IgD-negative memory B cell (primary cell): ENCODE results near the gene PML. TPM values are rescaled to one million over a fixed set of nuclear protein-coding genes. Genes with fewer than 3 reads are reported as not detected.

Experiments
- H3K27ac Mint-ChIP-seq, 3 donors: one replicate each; pipeline ENCODE4 v1.8.0; 2020 to 2022; ENCODE audit warnings: mild to moderate bottlenecking in 3 of 3, mixed read lengths in 3 of 3, moderate library complexity in 1 of 3
- H3K27me3 Mint-ChIP-seq: one replicate; pipeline ENCODE4 v1.8.0; 2021; ENCODE audit warnings: mixed read lengths
- H3K36me3 Mint-ChIP-seq: one replicate; pipeline ENCODE4 v1.8.0; 2020; ENCODE audit warnings: mild to moderate bottlenecking, mixed read lengths
- H3K4me1 Mint-ChIP-seq, 3 donors: one replicate each; pipeline ENCODE4 v1.8.0; 2020 to 2022; ENCODE audit warnings: mixed read lengths in 3 of 3, mild to moderate bottlenecking in 1 of 3
- H3K4me3 Mint-ChIP-seq, 4 donors: one replicate each; pipeline ENCODE4 v1.8.0; 2020 to 2022; ENCODE audit warnings: mild to moderate bottlenecking in 4 of 4, mixed read lengths in 4 of 4, moderate library complexity in 3 of 4
- H3K9me3 Mint-ChIP-seq, 3 donors: one replicate each; pipeline ENCODE4 v1.8.0; 2020 to 2021; ENCODE audit warnings: mixed read lengths in 3 of 3, mild to moderate bottlenecking in 1 of 3
- polyA plus RNA-seq: library from polyadenylated mRNA; unstranded; fragments of 300-500 nt; fragmentation: Illumina TruSeq; gene quantifications from one replicate; pipeline ENCODE4 v1.2.3, GENCODE V29; 2021

The PML gene, protein sequence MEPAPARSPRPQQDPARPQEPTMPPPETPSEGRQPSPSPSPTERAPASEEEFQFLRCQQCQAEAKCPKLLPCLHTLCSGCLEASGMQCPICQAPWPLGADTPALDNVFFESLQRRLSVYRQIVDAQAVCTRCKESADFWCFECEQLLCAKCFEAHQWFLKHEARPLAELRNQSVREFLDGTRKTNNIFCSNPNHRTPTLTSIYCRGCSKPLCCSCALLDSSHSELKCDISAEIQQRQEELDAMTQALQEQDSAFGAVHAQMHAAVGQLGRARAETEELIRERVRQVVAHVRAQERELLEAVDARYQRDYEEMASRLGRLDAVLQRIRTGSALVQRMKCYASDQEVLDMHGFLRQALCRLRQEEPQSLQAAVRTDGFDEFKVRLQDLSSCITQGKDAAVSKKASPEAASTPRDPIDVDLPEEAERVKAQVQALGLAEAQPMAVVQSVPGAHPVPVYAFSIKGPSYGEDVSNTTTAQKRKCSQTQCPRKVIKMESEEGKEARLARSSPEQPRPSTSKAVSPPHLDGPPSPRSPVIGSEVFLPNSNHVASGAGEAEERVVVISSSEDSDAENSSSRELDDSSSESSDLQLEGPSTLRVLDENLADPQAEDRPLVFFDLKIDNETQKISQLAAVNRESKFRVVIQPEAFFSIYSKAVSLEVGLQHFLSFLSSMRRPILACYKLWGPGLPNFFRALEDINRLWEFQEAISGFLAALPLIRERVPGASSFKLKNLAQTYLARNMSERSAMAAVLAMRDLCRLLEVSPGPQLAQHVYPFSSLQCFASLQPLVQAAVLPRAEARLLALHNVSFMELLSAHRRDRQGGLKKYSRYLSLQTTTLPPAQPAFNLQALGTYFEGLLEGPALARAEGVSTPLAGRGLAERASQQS
- polyA plus RNA-seq: 43.4 TPM

DNA sequence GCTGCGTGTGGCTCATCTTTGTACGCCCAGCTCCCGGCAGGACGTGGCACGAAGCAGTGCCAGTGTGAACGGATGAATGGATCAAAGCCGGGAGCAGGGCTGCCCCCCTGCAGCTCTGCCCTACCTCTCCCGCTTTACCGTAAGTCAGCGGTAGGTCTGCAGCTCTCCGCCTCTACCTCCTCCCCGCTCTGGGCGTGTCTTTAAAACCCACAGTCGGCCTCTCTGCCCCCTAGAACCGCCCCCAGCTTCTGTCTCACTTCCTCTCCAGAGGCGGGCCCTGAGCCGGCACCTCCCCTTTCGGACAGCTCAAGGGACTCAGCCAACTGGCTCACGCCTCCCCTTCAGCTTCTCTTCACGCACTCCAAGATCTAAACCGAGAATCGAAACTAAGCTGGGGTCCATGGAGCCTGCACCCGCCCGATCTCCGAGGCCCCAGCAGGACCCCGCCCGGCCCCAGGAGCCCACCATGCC, at the start of gene PML:
Gene PML, plus strand, starts transcription at position 304 of the 471 bp plus-strand sequence. Its CDS starts 97 bp downstream, at position 401.
- H3K4me3 Mint-ChIP-seq: peak within 1 kb of the TSS; percentile 94 to 99 (median 96)
- H3K4me1 Mint-ChIP-seq: peaks cover 37 to 47% (median 39%) of the 10 kb centered on the region in 3 donors
- H3K9me3 Mint-ChIP-seq: no peaks in the 10 kb centered on the region
- H3K36me3 Mint-ChIP-seq: peaks cover 2% of the 10 kb centered on the region
- H3K27me3 Mint-ChIP-seq: no peaks in the 10 kb centered on the region
- H3K27ac Mint-ChIP-seq: peak within 1 kb of the TSS; percentile 92 to 93 (median 93)

DNA sequence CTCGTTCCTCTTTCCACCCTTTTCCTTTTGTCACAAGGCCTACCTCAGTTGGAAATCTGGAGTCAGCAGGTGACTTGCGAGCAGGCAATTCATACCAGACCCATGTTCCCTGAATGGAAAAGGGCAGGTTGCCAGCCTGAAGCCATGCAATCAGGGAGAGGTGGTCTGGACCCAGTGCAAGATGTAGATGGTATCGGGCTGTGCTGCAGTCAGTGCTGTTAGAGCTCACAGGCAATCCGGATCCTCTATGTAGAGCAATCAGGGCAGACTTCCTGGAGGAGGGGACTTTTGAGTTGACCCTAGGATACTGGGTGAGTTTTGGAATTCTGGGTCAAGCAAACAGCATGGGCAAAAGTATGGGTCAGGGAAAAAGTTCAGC, 49.4 kb upstream of the PML start:
- no peak overlapping the region for H3K4me3 Mint-ChIP-seq
- H3K36me3 Mint-ChIP-seq: no peaks in the 10 kb centered on the region
- H3K27ac Mint-ChIP-seq: no peak overlapping the region
- peaks cover 1% of the 10 kb centered on the region for H3K27me3 Mint-ChIP-seq
- H3K4me1 Mint-ChIP-seq: peaks cover 0 to 5% (median 4%) of the 10 kb centered on the region in 3 donors
- no peaks in the 10 kb centered on the region for H3K9me3 Mint-ChIP-seq

DNA sequence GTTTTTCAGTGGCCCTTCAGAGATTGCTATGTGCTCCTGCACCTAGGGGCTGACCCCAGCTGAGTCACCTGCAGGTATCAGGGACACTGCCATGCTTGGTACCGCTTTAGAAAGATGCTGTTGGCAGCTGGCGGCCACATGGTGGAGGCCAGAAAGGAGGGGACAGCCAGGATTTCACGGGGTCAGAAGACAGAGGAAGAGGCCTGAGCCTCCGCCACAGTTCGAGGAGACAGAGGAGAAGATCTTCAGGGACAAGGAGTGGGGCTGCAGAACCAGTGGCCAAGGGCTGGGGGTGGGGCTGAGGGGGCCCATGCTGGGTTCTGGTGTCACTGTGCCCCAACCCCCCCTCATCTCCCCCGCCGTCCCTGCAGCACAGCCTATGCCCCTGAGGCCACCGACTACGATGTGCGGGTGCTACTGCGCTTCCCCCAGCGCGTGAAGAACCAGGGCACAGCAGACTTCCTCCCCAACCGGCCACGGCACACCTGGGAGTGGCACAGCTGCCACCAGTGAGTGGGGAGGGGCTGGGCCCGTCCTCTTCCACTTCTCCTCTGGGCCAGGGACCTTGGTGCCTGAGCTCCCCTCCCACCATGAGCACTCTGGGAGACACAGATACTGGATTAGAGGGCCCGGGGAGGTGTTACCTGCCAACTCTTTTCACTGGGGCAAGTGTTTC, 48.3 kb upstream of the PML start:
- Mint-ChIP-seq H3K36me3 (no peaks in the 10 kb centered on the region), H3K27ac (peak overlapping the region in 1 of 3 donors; percentile 23), H3K4me3 (peak overlapping the region in 1 of 4 donors; percentile 12), H3K27me3 (peaks cover 1% of the 10 kb centered on the region), H3K4me1 (peaks cover 2 to 10% (median 7%) of the 10 kb centered on the region in 3 donors), H3K9me3 (no peaks in the 10 kb centered on the region)

DNA sequence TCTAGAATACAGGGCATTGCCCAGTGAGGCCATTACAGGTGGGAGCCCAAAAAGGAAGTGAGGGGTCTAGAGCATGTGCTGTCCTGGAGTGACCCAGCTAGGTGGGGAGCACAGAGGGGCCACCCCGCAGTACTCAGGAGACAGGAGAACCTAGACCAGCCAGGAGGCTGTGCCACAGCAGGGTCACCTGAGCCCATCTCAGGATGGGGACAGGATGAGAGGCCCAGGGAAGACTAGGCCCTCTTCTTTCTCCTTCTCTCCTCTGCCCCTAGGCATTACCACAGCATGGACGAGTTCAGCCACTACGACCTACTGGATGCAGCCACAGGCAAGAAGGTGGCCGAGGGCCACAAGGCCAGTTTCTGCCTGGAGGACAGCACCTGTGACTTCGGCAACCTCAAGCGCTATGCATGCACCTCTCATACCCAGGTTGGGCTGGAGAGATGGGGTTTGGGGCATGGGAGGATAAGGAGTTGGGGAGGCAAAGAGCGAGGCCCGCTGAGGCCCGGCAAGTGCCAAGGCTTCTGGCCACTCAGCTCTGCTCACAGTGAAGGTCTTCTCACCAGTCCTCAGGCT, 47.6 kb upstream of the PML start:
- Mint-ChIP-seq H3K4me3 (no peak overlapping the region), H3K27ac (no peak overlapping the region), H3K36me3 (no peaks in the 10 kb centered on the region), H3K9me3 (no peaks in the 10 kb centered on the region), H3K27me3 (peaks cover 1% of the 10 kb centered on the region), H3K4me1 (peaks cover 5 to 9% (median 7%) of the 10 kb centered on the region in 3 donors)

DNA sequence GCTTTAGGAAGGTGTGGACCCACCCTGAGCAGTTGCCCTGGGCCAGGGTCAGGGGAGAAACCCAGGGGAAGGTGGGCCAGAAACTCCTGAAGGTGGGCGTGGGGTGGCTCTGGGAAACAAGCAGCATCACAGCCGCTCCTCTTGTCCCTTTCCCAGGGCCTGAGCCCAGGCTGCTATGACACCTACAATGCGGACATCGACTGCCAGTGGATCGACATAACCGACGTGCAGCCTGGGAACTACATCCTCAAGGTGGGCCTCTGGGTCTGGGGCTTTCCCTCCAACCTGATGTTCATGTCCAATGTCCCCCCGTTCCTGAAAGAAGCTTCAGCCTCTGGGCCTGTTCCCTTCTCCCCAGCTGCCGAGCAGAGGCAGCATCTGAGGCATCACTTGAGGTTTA, 46.9 kb upstream of the PML start:
- peaks cover 1% of the 10 kb centered on the region for H3K27me3 Mint-ChIP-seq
- no peak overlapping the region for H3K4me3 Mint-ChIP-seq
- H3K9me3 Mint-ChIP-seq: no peaks in the 10 kb centered on the region
- peaks cover 5 to 8% (median 5%) of the 10 kb centered on the region in 3 donors for H3K4me1 Mint-ChIP-seq
- no peaks in the 10 kb centered on the region for H3K36me3 Mint-ChIP-seq
- H3K27ac Mint-ChIP-seq: peak overlapping the region in 1 of 3 donors; percentile 48

DNA sequence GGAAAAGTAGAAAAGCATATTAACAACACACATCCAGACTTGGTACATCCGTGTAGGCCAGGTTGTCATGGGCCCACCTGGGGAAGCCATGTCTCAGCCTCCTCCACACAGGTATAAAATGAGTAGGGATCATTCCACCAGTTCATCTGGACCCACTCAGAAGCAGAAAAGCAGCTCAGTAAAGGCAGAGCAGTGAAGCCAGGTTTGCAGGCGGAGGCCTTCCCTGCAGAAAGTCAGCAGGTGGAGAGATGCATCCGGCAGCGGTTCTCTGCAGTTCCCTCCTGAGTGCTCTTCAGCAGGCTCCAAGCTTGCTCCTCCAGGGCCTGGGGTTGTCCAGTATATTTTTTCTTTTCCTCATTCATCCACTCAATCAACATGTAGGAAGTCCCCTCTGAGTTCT, 46.1 kb upstream of the PML start:
- H3K4me1 Mint-ChIP-seq: peaks cover 4 to 8% (median 5%) of the 10 kb centered on the region in 3 donors
- peaks cover 1% of the 10 kb centered on the region for H3K27me3 Mint-ChIP-seq
- H3K4me3 Mint-ChIP-seq: no peak overlapping the region
- peak overlapping the region in 1 of 3 donors; percentile 83 for H3K27ac Mint-ChIP-seq
- no peaks in the 10 kb centered on the region for H3K36me3 Mint-ChIP-seq
- H3K9me3 Mint-ChIP-seq: no peaks in the 10 kb centered on the region

DNA sequence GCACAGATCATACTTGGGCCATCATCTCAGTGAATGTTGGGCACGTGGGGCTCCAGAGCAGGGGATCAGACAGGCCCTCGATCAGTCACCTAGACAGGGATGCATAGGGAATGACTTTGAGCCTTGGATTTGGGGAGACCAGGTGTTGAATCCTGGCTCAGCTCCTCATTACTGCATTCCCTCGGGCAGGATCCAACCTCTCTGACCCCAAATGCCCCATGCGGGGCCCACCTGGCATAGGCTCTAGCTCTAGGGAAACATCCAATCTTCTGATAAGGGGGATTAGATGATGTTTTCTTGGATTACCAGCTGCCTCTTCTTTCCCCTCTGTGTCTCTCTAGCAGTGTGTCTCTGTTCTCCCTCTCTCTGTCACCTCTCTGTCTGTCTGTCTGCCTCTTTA, 45.5 kb upstream of the PML start:
- Mint-ChIP-seq H3K27ac (peak overlapping the region in 1 of 3 donors; percentile 83), H3K4me3 (no peak overlapping the region), H3K9me3 (no peaks in the 10 kb centered on the region), H3K4me1 (peaks cover 4 to 8% (median 5%) of the 10 kb centered on the region in 3 donors), H3K27me3 (peaks cover 1% of the 10 kb centered on the region), H3K36me3 (no peaks in the 10 kb centered on the region)

DNA sequence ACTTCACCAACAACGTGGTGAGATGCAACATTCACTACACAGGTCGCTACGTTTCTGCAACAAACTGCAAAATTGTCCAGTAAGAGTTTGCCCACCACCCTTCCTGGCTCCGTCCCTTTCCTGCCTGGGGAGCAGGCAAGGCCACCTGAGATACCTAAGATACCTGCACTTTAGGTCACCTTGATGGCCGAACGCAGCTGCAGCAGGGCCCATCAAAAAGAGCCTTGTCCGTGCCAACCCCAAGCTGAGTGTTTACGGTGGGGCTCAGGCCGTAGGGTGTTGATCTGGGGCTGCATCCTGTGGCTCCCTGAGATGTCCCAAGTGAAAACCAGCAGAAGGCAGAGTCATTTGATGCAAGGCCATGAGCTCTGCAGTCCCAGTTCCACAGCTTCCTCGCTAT, 45.0 kb upstream of the PML start:
- no peaks in the 10 kb centered on the region for H3K9me3 Mint-ChIP-seq
- H3K4me3 Mint-ChIP-seq: no peak overlapping the region
- peaks cover 4 to 8% (median 5%) of the 10 kb centered on the region in 3 donors for H3K4me1 Mint-ChIP-seq
- no peaks in the 10 kb centered on the region for H3K36me3 Mint-ChIP-seq
- peaks cover 1% of the 10 kb centered on the region for H3K27me3 Mint-ChIP-seq
- peak overlapping the region in 1 of 3 donors; percentile 83 for H3K27ac Mint-ChIP-seq

DNA sequence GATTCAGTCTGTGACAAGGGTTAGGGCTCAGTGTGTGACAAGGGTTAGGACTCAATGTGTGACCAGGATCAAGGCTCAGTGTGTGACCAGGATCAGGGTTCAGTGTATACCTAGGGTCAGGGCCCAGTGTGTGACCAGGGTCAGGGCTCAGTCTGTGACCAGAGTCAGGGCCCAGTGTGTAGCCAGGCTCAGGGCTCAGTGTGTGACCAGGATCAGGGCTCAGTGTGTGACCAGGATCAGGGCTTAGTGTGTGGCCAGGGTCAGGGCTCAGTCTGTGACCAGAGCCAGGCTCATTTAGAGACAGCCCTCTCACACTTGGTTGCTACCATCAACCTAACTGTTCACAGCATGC, 44.1 kb upstream of the PML start:
- Mint-ChIP-seq H3K36me3 (no peaks in the 10 kb centered on the region), H3K9me3 (no peaks in the 10 kb centered on the region), H3K27ac (no peak overlapping the region), H3K4me3 (no peak overlapping the region), H3K4me1 (peaks cover 4 to 8% (median 5%) of the 10 kb centered on the region in 3 donors), H3K27me3 (peaks cover 1% of the 10 kb centered on the region)

DNA sequence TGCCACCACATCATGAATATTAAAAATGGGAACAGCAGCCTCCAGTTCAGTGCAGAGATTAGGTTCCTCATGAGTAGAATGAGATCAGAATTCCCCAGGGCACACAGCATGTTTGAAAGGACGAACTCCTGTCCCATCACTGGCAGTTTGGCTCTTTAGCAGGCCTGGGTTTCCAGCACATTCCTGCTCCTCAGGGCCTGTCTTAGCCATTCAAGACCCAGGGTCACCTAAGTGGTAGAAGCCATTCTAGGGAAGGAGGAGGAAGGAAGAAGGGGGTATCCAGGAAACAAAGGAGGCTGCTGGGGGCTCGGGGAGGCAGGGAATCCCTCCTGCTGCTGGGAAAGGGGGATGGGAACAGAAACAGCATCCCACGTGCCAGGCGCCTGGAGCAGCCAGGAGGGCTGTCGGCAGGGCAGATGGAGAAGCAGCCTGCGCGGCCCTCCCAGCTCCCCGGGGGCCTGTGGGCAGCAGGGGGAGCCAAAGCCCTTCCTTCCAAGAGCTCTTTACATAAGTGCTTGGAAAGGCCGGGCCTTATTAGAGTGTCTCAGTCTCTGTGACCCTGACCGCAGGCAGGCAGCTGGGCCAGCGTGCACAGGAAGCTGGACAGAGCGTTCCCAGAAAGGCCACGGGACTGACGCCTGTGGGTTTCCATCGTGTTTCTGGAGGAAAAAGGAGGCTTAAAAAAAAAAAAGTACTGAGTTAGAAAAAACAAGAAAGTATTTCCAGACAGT, 43.5 kb upstream of the PML start:
- Mint-ChIP-seq H3K9me3 (no peaks in the 10 kb centered on the region), H3K4me3 (no peak overlapping the region), H3K27me3 (peaks cover 1% of the 10 kb centered on the region), H3K4me1 (peaks cover 3 to 7% (median 5%) of the 10 kb centered on the region in 3 donors), H3K36me3 (no peaks in the 10 kb centered on the region), H3K27ac (no peak overlapping the region)

DNA sequence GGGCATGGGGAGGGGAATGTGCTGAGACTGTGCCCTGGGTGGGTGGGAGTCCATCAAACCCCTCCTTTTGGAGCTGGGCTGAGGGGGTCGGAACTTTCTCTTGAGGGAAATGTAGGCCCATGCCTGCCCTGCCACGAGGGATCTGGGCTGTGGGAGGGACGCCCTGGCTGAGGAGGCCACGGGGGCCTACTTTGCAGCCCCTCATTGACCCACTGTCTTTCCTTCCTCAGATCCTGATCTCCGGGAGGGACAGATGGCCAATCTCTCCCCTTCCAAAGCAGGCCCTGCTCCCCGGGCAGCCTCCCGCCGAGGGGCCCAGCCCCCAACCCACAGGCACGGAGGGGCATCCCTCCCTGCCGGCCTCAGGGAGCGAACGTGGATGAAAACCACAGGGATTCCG, 42.9 kb upstream of the PML start:
- H3K27me3 Mint-ChIP-seq: peaks cover 1% of the 10 kb centered on the region
- no peak overlapping the region for H3K4me3 Mint-ChIP-seq
- H3K4me1 Mint-ChIP-seq: peaks cover 3 to 6% (median 5%) of the 10 kb centered on the region in 3 donors
- no peak overlapping the region for H3K27ac Mint-ChIP-seq
- no peaks in the 10 kb centered on the region for H3K9me3 Mint-ChIP-seq
- no peaks in the 10 kb centered on the region for H3K36me3 Mint-ChIP-seq

DNA sequence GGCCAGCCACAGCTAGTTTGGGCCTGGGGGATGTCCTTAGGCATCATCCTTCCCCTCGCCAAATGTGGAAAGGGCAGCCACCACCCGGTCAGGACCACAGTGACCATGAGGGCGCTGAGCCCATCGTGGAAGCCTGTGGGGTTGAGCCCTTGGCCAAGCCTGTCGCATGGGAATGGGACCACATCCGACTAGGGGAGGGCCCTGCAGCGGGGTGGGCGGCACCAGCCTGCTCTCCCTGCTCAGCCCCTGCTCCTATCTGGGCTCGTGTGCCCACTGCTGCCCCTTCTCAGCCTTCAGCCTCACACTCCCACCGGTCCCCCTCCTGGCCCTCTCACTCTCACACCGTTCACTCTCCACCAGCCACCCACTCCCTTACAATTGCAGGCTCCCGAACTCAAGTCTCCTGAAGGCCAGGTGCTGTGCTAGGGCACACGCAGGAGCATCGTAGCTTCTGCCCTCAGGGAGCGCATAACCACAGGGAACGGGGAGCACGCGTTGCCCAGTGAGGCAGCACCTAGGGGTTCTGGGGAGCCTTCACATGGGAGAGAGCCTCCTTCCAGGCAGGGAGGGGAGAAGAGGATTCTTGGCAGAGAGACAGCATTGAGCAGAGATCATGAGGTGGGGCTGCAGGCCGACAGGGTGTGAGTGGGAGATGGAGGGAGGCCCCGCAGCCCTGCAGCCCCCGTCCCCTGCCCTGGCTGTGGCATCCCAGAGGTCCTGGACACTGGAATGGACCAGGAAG, 42.2 kb upstream of the PML start:
- H3K27me3 Mint-ChIP-seq: no peaks in the 10 kb centered on the region
- H3K27ac Mint-ChIP-seq: no peak overlapping the region
- no peaks in the 10 kb centered on the region for H3K36me3 Mint-ChIP-seq
- H3K4me3 Mint-ChIP-seq: no peak overlapping the region
- H3K4me1 Mint-ChIP-seq: peaks cover 3 to 6% (median 5%) of the 10 kb centered on the region in 3 donors
- H3K9me3 Mint-ChIP-seq: no peaks in the 10 kb centered on the region

DNA sequence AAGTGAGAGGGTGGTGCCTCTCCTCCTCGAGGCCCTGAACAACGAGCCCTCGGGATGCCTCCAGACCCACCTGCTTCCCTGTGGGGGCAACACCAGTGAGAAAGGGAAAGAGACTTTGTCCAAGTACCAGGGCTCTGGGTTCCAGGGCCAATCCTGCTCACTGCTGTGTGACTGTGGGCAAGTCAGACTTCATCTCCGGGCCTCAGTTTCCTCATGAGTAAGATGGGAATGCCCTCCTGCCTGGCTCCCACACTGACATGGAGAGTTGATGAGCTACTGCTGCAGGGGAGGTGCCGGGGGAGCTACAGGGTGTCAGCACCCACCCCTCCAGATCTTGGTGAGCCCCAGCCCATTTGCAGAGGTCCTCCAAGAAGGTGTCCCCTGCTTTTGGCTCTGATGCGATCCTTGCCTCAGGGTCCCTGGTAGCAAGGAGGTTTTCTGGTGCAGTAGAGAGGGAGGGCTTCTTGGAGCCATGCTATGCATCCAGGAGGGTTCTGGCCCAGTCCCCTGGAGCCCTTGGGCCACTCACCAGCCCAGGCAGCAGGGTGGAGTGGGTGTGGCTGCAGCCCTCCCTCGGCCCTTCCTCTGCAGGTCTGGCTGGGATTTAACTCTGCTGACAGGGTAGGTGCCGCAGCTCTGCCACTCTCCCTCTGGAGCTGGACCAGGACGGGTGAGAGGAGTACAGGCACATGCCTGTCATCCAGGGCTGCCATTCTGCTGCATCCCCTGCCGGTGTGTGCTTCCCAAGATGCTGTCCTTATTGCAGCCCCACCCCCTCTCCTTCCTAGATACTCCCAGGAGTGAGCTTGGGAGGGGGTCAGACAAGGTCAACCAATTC, 41.4 kb upstream of the PML start:
- H3K4me1 Mint-ChIP-seq: peaks cover 3 to 6% (median 5%) of the 10 kb centered on the region in 3 donors
- H3K27ac Mint-ChIP-seq: no peak overlapping the region
- no peak overlapping the region for H3K4me3 Mint-ChIP-seq
- no peaks in the 10 kb centered on the region for H3K9me3 Mint-ChIP-seq
- H3K27me3 Mint-ChIP-seq: no peaks in the 10 kb centered on the region
- no peaks in the 10 kb centered on the region for H3K36me3 Mint-ChIP-seq
